Hepatocyte (in vitro differentiated cells): ENCODE results near the gene SETBP1. TPM values are rescaled to one million over a fixed set of nuclear protein-coding genes. Genes with fewer than 3 reads are reported as not detected.
A peak's percentile ranks its signal among the peaks of the same experiment; 100 is the strongest.

Experiments
- DNase-seq: peaks from one replicate; pipeline ENCODE4 v3.0.0-alpha.2; 2016; ENCODE audit warnings: low spot score
- H2AFZ ChIP-seq: fragments of 200-600 bp; sonication (generic); 2 replicates; pipeline ENCODE4 v1.6.0; 2016; ENCODE audit warnings: antibody characterized with exemption, mild to moderate bottlenecking
- H3K27ac ChIP-seq: fragments of 200-600 bp; sonication (generic); 2 replicates; pipeline ENCODE4 v1.5.1; 2016; ENCODE audit warnings: mild to moderate bottlenecking
- H3K27me3 ChIP-seq: fragments of 200-600 bp; sonication (generic); 2 replicates; pipeline ENCODE4 v1.6.1; 2016
- H3K36me3 ChIP-seq: fragments of 200-600 bp; sonication (generic); replicated peaks from 2 replicates; pipeline ENCODE4 v1.5.1; 2016; ENCODE audit warnings: low read depth; ENCODE audit not compliant: insufficient read depth
- H3K4me1 ChIP-seq: fragments of 200-600 bp; sonication (generic); 2 replicates; pipeline ENCODE4 v1.5.1; 2016; ENCODE audit warnings: mild to moderate bottlenecking, moderate library complexity; ENCODE audit not compliant: insufficient read depth
- H3K4me2 ChIP-seq: fragments of 200-600 bp; sonication (generic); 2 replicates; pipeline ENCODE4 v1.6.0; 2016
- H3K4me3 ChIP-seq: fragments of 200-600 bp; sonication (generic); 2 replicates; pipeline ENCODE4 v1.5.1; 2016; ENCODE audit warnings: mild to moderate bottlenecking
- H3K79me2 ChIP-seq: fragments of 200-600 bp; sonication (generic); 2 replicates; pipeline ENCODE4 v1.6.0; 2017; ENCODE audit warnings: mild to moderate bottlenecking
- H3K9me2 ChIP-seq: fragments of 200-600 bp; sonication (generic); replicated peaks from 2 replicates; pipeline ENCODE4 v1.6.0; 2017; ENCODE audit warnings: mild to moderate bottlenecking; ENCODE audit not compliant: insufficient read depth
- H3K9me3 ChIP-seq: fragments of 200-600 bp; sonication (generic); 2 replicates; pipeline ENCODE4 v1.5.1; 2016; ENCODE audit warnings: low read depth, mild to moderate bottlenecking
- H4K20me1 ChIP-seq: fragments of 200-600 bp; sonication (generic); 2 replicates; pipeline ENCODE4 v1.6.0; 2016; ENCODE audit warnings: mild to moderate bottlenecking; ENCODE audit not compliant: insufficient read depth, poor library complexity, severe bottlenecking
- EZH2 ChIP-seq: fragments of 200-600 bp; sonication (generic); IDR thresholded peaks from 2 replicates; pipeline ENCODE4 v1.6.1; 2016; ENCODE audit warnings: antibody characterized with exemption, mild to moderate bottlenecking, borderline replicate concordance
- EZH2phosphoT487 ChIP-seq: fragments of 200-600 bp; sonication (generic); IDR thresholded peaks from one replicate; pipeline ENCODE4 v1.6.1; 2018; ENCODE audit warnings: antibody characterized with exemption, mild to moderate bottlenecking, low read depth, moderate library complexity; ENCODE audit not compliant: unreplicated experiment, severe bottlenecking
- WGBS: methylation state at CpG from one replicate; pipeline ENCODE4 v1.1.6; 2016; ENCODE audit warnings: low lambda C conversion rate; ENCODE audit errors: missing lambda C conversion rate; 5-methylcytosine and 5-hydroxymethylcytosine counted together
- polyA plus RNA-seq: library from polyadenylated mRNA; unstranded; fragments of >200 nt; fragmentation: Nextera tagmentation; extraction: Ambion mirVana; gene quantifications from 2 replicates; pipeline ENCODE4 v1.2.1, GENCODE V29; 2016
- total RNA-seq: library from RNA; depleted of rRNA; stranded (reverse); fragments of >200 nt; gene quantifications from 2 replicates; pipeline ENCODE4 v1.2.3, GENCODE V29; 2014
- TF ChIP-seq, protein P1 (sequence below): fragments of 200-600 bp; sonication (generic); IDR thresholded peaks from 2 replicates; pipeline ENCODE4 v1.5.1; 2016; ENCODE audit warnings: antibody characterized with exemption, mild to moderate bottlenecking; ENCODE audit not compliant: poor library complexity

Gene SETBP1
- total and polyA plus RNA-seq, 2 experiments from 2014 or later: 10.3 to 21.1 TPM

DNA sequence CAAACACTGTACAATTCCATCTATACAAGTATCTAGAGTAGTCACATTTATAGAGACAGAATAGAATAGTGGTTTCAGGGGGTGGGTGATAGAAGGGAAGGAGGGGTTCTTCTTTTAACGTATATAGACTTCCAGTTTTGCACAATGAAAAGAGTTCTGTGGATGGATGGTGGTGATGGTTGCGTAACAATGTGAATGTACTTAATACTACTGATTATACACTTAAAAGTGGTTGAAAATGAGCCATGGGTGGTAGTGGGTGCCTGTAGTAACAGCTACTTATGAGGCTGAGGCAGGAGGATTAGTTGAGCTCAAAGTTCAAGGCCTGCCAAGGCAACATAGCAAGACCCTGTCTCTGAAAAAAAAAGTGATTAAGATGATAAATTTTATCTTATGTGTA lies 85.8 kb downstream of the SETBP1 start:
- Histone ChIP-seq H3K9me3 (no peaks in the 10 kb centered on the region), H3K9me2 (no peaks in the 10 kb centered on the region), H3K4me2 (no peak overlapping the region), H3K27me3 (no peaks in the 10 kb centered on the region), H3K79me2 (peaks cover 82% of the 10 kb centered on the region), H3K36me3 (no peaks in the 10 kb centered on the region), H2AFZ (no peak overlapping the region), H3K27ac (no peak overlapping the region), H3K4me3 (no peak overlapping the region), H3K4me1 (peaks cover 12% of the 10 kb centered on the region), H4K20me1 (no peaks in the 10 kb centered on the region)
- TF ChIP-seq EZH2phosphoT487: no peak
- TF ChIP-seq, protein P1, sequence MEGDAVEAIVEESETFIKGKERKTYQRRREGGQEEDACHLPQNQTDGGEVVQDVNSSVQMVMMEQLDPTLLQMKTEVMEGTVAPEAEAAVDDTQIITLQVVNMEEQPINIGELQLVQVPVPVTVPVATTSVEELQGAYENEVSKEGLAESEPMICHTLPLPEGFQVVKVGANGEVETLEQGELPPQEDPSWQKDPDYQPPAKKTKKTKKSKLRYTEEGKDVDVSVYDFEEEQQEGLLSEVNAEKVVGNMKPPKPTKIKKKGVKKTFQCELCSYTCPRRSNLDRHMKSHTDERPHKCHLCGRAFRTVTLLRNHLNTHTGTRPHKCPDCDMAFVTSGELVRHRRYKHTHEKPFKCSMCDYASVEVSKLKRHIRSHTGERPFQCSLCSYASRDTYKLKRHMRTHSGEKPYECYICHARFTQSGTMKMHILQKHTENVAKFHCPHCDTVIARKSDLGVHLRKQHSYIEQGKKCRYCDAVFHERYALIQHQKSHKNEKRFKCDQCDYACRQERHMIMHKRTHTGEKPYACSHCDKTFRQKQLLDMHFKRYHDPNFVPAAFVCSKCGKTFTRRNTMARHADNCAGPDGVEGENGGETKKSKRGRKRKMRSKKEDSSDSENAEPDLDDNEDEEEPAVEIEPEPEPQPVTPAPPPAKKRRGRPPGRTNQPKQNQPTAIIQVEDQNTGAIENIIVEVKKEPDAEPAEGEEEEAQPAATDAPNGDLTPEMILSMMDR: no peak
- no peak for TF ChIP-seq EZH2
- DNase-seq: no peak
- 98% methylated on average over 2 of the region's 2 CpGs for WGBS

GRCh38 chr18:44767807-44768206 lies 87.1 kb downstream of the SETBP1 start:
- Histone ChIP-seq H3K79me2 (peaks cover 79% of the 10 kb centered on the region), H3K27me3 (no peaks in the 10 kb centered on the region), H3K27ac (no peak overlapping the region), H3K9me2 (no peaks in the 10 kb centered on the region), H3K9me3 (no peaks in the 10 kb centered on the region), H3K36me3 (no peaks in the 10 kb centered on the region), H3K4me3 (no peak overlapping the region), H3K4me2 (no peak overlapping the region), H2AFZ (no peak overlapping the region), H3K4me1 (peaks cover 17% of the 10 kb centered on the region), H4K20me1 (peaks cover 3% of the 10 kb centered on the region)
- TF ChIP-seq, protein P1: no peak
- TF ChIP-seq EZH2phosphoT487: no peak
- no peak for TF ChIP-seq EZH2
- WGBS: 95% methylated on average over 4 of the region's 4 CpGs
- DNase-seq: no peak

DNA sequence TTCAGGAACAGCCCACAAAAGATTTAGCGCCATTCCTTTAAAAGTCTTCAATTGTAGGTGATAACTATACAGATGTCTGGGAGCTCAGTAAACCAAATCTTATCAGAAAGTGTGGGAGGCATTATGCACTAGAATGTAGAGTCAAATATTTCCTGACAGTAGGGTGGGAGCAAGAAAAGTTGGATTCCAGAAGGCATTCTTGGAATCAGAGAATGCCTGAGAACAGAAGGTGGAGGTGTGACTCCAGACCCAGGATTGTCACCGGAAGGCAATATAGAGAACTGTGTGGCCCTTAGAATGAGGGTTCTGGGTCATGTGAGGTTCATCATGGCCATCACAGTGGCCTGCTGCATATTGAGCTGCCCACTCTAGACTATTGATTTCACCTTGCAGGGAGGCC lies 90.0 kb downstream of the SETBP1 start:
- Histone ChIP-seq H3K36me3 (no peaks in the 10 kb centered on the region), H3K79me2 (peaks cover 88% of the 10 kb centered on the region), H3K27me3 (no peaks in the 10 kb centered on the region), H3K4me1 (peaks cover 17% of the 10 kb centered on the region), H3K4me3 (no peak overlapping the region), H4K20me1 (peaks cover 5% of the 10 kb centered on the region), H3K27ac (no peak overlapping the region), H3K9me2 (no peaks in the 10 kb centered on the region), H3K4me2 (no peak overlapping the region), H3K9me3 (no peaks in the 10 kb centered on the region), H2AFZ (no peak overlapping the region)
- 92% methylated on average over 2 of the region's 2 CpGs for WGBS
- TF ChIP-seq EZH2phosphoT487: no peak
- TF ChIP-seq EZH2: no peak
- TF ChIP-seq, protein P1: no peak
- DNase-seq: no peak

- Histone ChIP-seq H3K4me1 (peaks cover 24% of the 10 kb centered on the region), H2AFZ (no peak overlapping the region), H3K9me3 (no peaks in the 10 kb centered on the region), H4K20me1 (peaks cover 5% of the 10 kb centered on the region), H3K4me2 (peak overlapping the region; percentile 37), H3K27me3 (no peaks in the 10 kb centered on the region), H3K36me3 (no peaks in the 10 kb centered on the region), H3K79me2 (peaks cover 87% of the 10 kb centered on the region), H3K4me3 (no peak overlapping the region), H3K9me2 (no peaks in the 10 kb centered on the region), H3K27ac (peak overlapping the region; percentile 67)
- TF ChIP-seq, protein P1: no peak
- no peak for TF ChIP-seq EZH2
- no peak for TF ChIP-seq EZH2phosphoT487
- no peak for DNase-seq
- WGBS: 46% methylated on average over 5 of the region's 5 CpGs
Measured at GRCh38 chr18:44771572-44771955, 90.9 kb downstream of the SETBP1 start.
